SIG-M5 treated with dmso at 0.1 percent for 504 hours (cell line): ENCODE results near the gene MFAP3L.
A peak's percentile ranks its signal among the peaks of the same experiment; 100 is the strongest.
"Not testable (repeated sequence)": the region's sequence is repeated elsewhere in the genome, so short reads cannot be mapped to it uniquely, and the experiment has no call there.

ENCODE experiments used
- DNase-seq: peaks from one replicate; lab custom pipeline; 2025; ENCODE audit not compliant: unreplicated experiment; lab: John Stamatoyannopoulos, UW

The MFAP3L gene

GRCh38 chr4:170026253-170027021 is at the start of gene MFAP3L:
Gene MFAP3L, minus strand, starts transcription at chr4:170026395. Its CDS starts 20,518 bp downstream, at chr4:170005877.
- peak; percentile 69 for DNase-seq

- DNase-seq: no peak
Observed at GRCh38 chr4:170071196-170071595, 45.0 kb upstream of the MFAP3L start.

GRCh38 chr4:170068438-170069128 is 42.4 kb upstream of the MFAP3L start:
- no peak for DNase-seq

GRCh38 chr4:170059421-170059820 is 33.2 kb upstream of the MFAP3L start:
- no peak for DNase-seq

- no peak for DNase-seq
Observed at GRCh38 chr4:170058826-170059225, 32.6 kb upstream of the MFAP3L start.

GRCh38 chr4:170057866-170058265 is 31.7 kb upstream of the MFAP3L start:
- no peak for DNase-seq

- DNase-seq: no peak
Observed at GRCh38 chr4:170052919-170053318, 26.7 kb upstream of the MFAP3L start.

GRCh38 chr4:170051402-170051801 is 25.2 kb upstream of the MFAP3L start:
- DNase-seq: no peak

- DNase-seq: no peak
Observed at GRCh38 chr4:170049766-170050165, 23.6 kb upstream of the MFAP3L start.

- DNase-seq: peak; percentile 42
Observed at GRCh38 chr4:170047771-170048354, 21.7 kb upstream of the MFAP3L start.

- not testable (repeated sequence) for DNase-seq
Observed at GRCh38 chr4:170046156-170046555, 20.0 kb upstream of the MFAP3L start.

GRCh38 chr4:170040031-170040680 is 14.0 kb upstream of the MFAP3L start:
- no peak for DNase-seq

- DNase-seq: no peak
Observed at GRCh38 chr4:170038769-170039168, 12.6 kb upstream of the MFAP3L start.

- DNase-seq: no peak
Observed at GRCh38 chr4:170038232-170038631, 12.0 kb upstream of the MFAP3L start.

- DNase-seq: no peak
Observed at GRCh38 chr4:170037481-170037880, 11.3 kb upstream of the MFAP3L start.

GRCh38 chr4:170035845-170036244 is 9.7 kb upstream of the MFAP3L start:
- no peak for DNase-seq

GRCh38 chr4:170035231-170035630 is 9.0 kb upstream of the MFAP3L start:
- DNase-seq: no peak

GRCh38 chr4:170033999-170034398 is 7.8 kb upstream of the MFAP3L start:
- no peak for DNase-seq

GRCh38 chr4:170030121-170030520 is 3.9 kb upstream of the MFAP3L start:
- no peak for DNase-seq

GRCh38 chr4:170027181-170027829 is 1.1 kb upstream of the MFAP3L start:
- peak; percentile 85 for DNase-seq
